Measurements from ENCODE around the gene TNFSF10. TPM values are rescaled to one million over a fixed set of nuclear protein-coding genes. Genes with fewer than 3 reads are reported as not detected.

Gene TNFSF10
- total and polyA plus RNA-seq, 10 of the 15 experiments (the other 5 are each of a cell fraction or from before 2014, with no cell fraction given) = 2.1 to 12.3 (median 4.4) TPM

- in situ Hi-C loops (cut with MboI) = no loop called here
- SMC1A ChIA-PET (ENCODE audit: uncharacterized antibody, unreplicated experiment) = interaction anchor here (0.7 to 3.4 kb wide), 4 partner anchors 11 to 1661 kb away, joined by 3 to 21 read pairs (median 4); no protein-coding TSS in a partner anchor
- no peak for TF ChIP-seq FOXM1 (IDR thresholded peaks at IDR 0.05; ENCODE audit: low read depth, low read length)
- TF ChIP-seq MXI1 (IDR thresholded peaks at IDR 0.05; ENCODE audit: low read depth, low read length) = no peak
- TF ChIP-seq ASH2L (IDR thresholded peaks at IDR 0.05; ENCODE audit: borderline replicate concordance, low read depth) = no peak
- TF ChIP-seq CUX1 (IDR thresholded peaks at IDR 0.05; ENCODE audit: insufficient replicate concordance, low read depth, low read length) = no peak
- TF ChIP-seq, protein P1, sequence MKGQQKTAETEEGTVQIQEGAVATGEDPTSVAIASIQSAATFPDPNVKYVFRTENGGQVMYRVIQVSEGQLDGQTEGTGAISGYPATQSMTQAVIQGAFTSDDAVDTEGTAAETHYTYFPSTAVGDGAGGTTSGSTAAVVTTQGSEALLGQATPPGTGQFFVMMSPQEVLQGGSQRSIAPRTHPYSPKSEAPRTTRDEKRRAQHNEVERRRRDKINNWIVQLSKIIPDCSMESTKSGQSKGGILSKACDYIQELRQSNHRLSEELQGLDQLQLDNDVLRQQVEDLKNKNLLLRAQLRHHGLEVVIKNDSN (IDR thresholded peaks at IDR 0.05; ENCODE audit: borderline replicate concordance, extremely low read length, insufficient read depth, low read depth, low read length) = no peak
- TF ChIP-seq NR2F1 (conservative IDR thresholded peaks at IDR 0.05) = no peak
- no peak for TF ChIP-seq DPF2 (IDR thresholded peaks at IDR 0.05)
- TF ChIP-seq, protein P2, sequence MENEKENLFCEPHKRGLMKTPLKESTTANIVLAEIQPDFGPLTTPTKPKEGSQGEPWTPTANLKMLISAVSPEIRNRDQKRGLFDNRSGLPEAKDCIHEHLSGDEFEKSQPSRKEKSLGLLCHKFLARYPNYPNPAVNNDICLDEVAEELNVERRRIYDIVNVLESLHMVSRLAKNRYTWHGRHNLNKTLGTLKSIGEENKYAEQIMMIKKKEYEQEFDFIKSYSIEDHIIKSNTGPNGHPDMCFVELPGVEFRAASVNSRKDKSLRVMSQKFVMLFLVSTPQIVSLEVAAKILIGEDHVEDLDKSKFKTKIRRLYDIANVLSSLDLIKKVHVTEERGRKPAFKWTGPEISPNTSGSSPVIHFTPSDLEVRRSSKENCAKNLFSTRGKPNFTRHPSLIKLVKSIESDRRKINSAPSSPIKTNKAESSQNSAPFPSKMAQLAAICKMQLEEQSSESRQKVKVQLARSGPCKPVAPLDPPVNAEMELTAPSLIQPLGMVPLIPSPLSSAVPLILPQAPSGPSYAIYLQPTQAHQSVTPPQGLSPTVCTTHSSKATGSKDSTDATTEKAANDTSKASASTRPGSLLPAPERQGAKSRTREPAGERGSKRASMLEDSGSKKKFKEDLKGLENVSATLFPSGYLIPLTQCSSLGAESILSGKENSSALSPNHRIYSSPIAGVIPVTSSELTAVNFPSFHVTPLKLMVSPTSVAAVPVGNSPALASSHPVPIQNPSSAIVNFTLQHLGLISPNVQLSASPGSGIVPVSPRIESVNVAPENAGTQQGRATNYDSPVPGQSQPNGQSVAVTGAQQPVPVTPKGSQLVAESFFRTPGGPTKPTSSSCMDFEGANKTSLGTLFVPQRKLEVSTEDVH (IDR thresholded peaks at IDR 0.05; ENCODE audit: low read depth, partially characterized antibody) = no peak
- TF ChIP-seq, protein P3, sequence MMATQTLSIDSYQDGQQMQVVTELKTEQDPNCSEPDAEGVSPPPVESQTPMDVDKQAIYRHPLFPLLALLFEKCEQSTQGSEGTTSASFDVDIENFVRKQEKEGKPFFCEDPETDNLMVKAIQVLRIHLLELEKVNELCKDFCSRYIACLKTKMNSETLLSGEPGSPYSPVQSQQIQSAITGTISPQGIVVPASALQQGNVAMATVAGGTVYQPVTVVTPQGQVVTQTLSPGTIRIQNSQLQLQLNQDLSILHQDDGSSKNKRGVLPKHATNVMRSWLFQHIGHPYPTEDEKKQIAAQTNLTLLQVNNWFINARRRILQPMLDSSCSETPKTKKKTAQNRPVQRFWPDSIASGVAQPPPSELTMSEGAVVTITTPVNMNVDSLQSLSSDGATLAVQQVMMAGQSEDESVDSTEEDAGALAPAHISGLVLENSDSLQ (IDR thresholded peaks at IDR 0.05) = no peak
Measured at GRCh38 chr3:172475703-172476102, 47.5 kb downstream of the TNFSF10 start.

More at GRCh38 chr3:172475703-172476102, 47.5 kb downstream of the TNFSF10 start:
- Histone ChIP-seq H3K9ac (ENCODE audit: control insufficient read depth, insufficient read depth, low read length) (no peak overlapping the region), H3K9me3 (replicated peaks; ENCODE audit: control insufficient read depth, insufficient read depth, low read length) (no peaks in the 10 kb centered on the region), H3K4me2 (ENCODE audit: control insufficient read depth, insufficient read depth) (no peak overlapping the region), H3K36me3 (ENCODE audit: control insufficient read depth in 2 of 2, insufficient read depth in 2 of 2, low read length in 1 of 2) (no peaks in the 10 kb centered on the region), H3K79me2 (ENCODE audit: control insufficient read depth, insufficient read depth, low read length) (no peaks in the 10 kb centered on the region), H2AFZ (ENCODE audit: control insufficient read depth, low read depth, low read length) (no peak overlapping the region), H3K4me3 (no peak overlapping the region), H3K27me3 (replicated peaks in 1 of 2; ENCODE audit: control insufficient read depth in 2 of 2, insufficient read depth in 2 of 2, low read length in 1 of 2) (no peaks in the 10 kb centered on the region), H4K20me1 (ENCODE audit: control insufficient read depth, insufficient read depth) (no peaks in the 10 kb centered on the region), H3K27ac (ENCODE audit: control insufficient read depth, insufficient read depth) (no peak overlapping the region), H3K4me1 (ENCODE audit: control insufficient read depth, insufficient read depth, low read length) (peaks cover 9% of the 10 kb centered on the region; the same call in 1 of the 2 replicates)
- intact Hi-C loops (cut with micrococcal nuclease; ENCODE audit: unreplicated experiment) = loop anchor here (5.0 to 10.0 kb wide), 2 partner anchors 192 to 831 kb away; no protein-coding TSS in a partner anchor
- POLR2A ChIA-PET = no interaction called here
- CTCF ChIA-PET = interaction anchor here (1.0 to 3.3 kb wide), 7 partner anchors 10 to 190 kb away, joined by 3 to 39 read pairs (median 4); partner anchors contain the start of gene TNFSF10
- DNase-seq (ENCODE audit: low read depth, low spot score) (no peak), ATAC-seq (no peak), FAIRE-seq (no peak)
- 78% methylated on average over 5 of the region's 5 CpGs for WGBS (ENCODE audit: insufficient coverage, insufficient replicate concordance, low lambda C conversion rate, missing lambda C conversion rate)
- no TSS peak for BruUV-seq (replicated peaks)
- RAD21 ChIA-PET (ENCODE audit: unreplicated experiment) = interaction anchor here (0.6 kb wide), 1 partner anchor 53 kb away, joined by 3 read pairs; no protein-coding TSS in a partner anchor

All from GM12878 (cell line).